Epithelial cell of proximal tubule (primary cell): ENCODE measurements around the gene HOXA9. TPM values are rescaled to one million over a fixed set of nuclear protein-coding genes. Genes with fewer than 3 reads are reported as not detected.

Source experiments
- DNase-seq: peaks from one replicate; pipeline ENCODE4 v3.0.0-alpha.2; 2011; ENCODE audit warnings: low read depth
- H3K4me3 ChIP-seq: 2 replicates; pipeline ENCODE4 v1.5.1; 2011; ENCODE audit warnings: low read depth, mild to moderate bottlenecking, low read length
- total RNA-seq: library from RNA; depleted of rRNA; stranded (reverse); fragments of >200 nt; gene quantifications from 2 replicates; pipeline ENCODE4 v1.2.3, GENCODE V29; 2015
- TF ChIP-seq, protein P1 (sequence below): conservative IDR thresholded peaks from 2 replicates; pipeline ENCODE4 v1.5.1; 2012; ENCODE audit warnings: low read depth, mild to moderate bottlenecking, low read length

The HOXA9 gene
- total RNA-seq, 1 donor from 2014 or later = 104 TPM

DNA sequence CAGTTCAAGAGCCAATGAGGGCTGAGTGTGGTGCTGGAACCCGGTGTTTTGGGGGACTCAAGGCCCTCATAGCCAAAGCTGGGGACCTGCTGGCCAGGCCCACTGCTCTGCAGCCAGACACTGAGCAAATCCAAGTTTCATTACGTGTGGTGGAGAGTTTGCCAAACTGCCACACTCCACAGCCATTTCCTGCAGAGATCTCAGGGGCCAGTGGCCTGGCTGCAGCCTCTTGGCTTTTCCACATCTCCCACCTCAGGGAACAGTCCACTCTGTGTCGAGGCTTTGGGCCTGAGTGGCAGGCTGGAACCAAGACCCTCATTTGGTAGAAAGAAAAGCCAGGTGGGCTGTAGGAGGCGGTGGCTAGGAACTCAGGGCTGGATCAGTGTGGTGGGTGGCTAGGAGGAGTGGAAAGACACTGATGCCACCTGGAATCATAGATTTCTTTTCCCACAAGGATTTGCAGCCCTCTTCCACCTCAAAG, 16.5 kb upstream of the HOXA9 start:
- DNase-seq = no peak
- TF ChIP-seq, protein P1, sequence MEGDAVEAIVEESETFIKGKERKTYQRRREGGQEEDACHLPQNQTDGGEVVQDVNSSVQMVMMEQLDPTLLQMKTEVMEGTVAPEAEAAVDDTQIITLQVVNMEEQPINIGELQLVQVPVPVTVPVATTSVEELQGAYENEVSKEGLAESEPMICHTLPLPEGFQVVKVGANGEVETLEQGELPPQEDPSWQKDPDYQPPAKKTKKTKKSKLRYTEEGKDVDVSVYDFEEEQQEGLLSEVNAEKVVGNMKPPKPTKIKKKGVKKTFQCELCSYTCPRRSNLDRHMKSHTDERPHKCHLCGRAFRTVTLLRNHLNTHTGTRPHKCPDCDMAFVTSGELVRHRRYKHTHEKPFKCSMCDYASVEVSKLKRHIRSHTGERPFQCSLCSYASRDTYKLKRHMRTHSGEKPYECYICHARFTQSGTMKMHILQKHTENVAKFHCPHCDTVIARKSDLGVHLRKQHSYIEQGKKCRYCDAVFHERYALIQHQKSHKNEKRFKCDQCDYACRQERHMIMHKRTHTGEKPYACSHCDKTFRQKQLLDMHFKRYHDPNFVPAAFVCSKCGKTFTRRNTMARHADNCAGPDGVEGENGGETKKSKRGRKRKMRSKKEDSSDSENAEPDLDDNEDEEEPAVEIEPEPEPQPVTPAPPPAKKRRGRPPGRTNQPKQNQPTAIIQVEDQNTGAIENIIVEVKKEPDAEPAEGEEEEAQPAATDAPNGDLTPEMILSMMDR = no peak
- no peak overlapping the region for H3K4me3 ChIP-seq

DNA sequence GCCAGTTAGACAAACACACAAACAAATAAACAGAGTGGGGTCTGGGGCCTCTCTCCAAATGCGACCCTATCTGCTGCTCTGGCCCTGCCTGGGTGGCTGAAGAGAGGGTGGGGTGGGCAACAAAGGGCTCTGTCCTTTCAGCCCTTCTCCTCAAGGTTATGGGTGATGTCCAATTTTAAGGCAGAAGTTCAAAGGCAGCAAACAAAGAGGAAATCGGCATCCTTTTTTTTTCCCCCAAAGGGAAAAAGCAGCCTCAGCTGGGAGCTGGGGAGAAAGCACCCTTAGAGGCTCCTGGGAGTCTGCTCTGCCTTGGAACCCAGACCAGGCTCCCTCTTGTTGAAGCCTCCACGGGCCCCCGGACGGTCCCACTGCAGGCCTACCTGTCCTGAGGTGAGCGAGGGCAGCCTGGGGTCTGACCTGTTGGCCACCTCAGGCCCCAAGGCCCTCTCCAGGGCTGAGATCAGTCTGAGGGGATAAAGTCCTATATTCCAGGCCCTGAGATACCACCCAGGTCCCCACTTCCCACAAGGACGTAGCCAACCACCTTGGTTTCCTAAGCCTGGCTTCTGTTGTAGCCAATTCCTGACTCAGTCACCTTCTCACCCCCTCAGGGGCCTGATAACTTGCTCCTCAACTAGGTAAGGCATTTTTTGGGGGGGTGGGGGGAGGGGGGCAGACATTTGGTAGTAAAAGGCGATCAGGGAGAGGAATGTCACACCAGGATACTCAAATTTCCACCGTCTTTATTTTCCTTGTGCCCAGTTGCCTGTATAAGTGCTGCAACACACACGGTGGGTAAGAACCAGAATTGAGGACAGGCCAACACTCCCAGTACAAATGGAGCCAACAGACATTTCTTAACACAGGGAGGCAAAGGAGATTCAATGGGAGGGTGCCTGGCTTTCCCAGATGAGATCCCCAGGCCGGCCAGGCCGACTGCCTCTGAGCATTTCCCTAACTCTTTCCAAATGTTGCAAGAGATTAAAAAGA, 15.4 kb upstream of the HOXA9 start:
- TF ChIP-seq, protein P1 = no peak
- no peak overlapping the region for H3K4me3 ChIP-seq
- no peak for DNase-seq

DNA sequence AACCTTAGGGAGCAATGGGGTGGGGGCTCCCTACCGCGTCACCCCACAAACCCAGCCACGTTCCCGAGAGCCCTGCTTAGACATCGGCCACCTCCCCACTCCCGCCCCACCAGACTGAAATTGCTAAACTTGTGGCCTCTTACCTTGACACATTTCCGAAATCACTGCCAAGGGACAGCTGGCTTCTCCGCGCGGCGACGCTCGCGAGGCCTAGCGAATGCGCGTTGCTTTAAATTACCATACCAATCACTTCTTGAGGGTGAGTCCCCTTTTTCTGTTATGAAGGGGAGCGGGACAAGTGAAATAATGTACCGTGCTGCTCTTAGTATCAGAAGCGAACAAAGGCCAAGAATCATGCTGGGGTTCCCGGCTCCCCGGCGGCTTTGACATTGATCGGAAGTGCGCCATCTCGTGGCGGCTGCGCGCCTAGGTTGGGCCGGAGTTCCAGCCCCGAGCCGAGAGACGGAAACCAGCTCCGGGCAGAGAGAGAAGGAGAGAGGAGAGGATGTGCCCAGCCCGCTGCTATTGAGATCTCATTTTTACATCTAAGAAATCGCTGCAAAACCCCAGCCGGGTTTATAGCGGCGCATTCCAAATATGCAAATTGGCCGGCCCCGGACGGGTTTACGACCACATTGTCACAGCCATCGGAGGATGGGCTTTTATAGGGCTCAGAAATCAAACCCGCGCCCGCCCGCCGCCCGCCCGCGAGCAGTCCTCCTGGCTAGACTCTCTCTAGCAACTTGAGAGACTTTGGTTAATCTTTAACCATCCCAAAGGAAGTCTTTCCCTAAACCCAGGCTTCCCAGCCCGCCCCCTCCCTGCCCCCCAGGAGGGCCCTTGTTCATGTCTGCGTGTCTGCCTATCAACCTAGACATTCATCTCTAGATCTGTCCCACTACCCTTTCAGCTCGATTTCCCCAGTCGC, 14.4 kb upstream of the HOXA9 start:
- TF ChIP-seq, protein P1 = peak; percentile 89
- peak overlapping the region; percentile 64 for H3K4me3 ChIP-seq
- no peak for DNase-seq

DNA sequence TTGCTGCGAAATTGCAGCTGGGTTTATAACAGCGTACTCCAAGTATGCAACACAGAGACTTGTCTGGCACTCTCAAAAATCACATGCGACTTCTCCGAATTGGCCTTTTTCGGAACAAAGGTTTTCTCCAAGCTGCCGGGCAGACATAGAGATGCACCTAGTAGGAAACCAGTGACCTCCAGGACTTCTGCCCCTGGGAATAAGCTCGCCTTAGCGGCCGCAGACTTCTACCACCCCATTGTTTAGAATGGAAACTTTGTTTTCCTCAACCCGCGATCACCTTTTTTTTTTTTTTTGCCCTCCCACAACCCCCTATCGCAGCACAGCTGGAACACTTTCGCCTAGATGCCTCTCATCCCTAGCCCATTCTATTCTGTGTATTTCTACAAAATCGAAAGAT, 13.7 kb upstream of the HOXA9 start:
- peak overlapping the region; percentile 64 for H3K4me3 ChIP-seq
- DNase-seq = no peak
- TF ChIP-seq, protein P1 = no peak

DNA sequence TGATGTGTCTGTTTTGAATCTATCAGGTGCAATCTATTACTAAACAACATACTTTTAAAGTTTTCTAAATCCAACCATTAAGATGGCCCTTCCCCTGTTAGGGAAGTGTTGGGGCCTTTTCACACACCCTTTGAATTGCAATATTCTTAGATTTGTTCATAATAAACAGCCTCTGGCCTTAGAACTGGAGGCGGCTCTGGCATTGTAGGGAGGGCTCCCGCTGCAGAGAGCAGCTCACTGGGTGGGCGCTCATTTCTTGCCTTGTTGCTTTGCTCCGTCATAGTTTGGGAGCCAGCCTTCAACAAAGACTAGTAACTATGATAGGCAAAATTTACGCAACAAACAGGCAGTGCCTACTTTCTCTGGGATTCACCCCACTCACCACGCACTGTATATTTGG, 13.0 kb upstream of the HOXA9 start:
- DNase-seq = no peak
- peak overlapping the region; percentile 64 for H3K4me3 ChIP-seq
- TF ChIP-seq, protein P1 = no peak

DNA sequence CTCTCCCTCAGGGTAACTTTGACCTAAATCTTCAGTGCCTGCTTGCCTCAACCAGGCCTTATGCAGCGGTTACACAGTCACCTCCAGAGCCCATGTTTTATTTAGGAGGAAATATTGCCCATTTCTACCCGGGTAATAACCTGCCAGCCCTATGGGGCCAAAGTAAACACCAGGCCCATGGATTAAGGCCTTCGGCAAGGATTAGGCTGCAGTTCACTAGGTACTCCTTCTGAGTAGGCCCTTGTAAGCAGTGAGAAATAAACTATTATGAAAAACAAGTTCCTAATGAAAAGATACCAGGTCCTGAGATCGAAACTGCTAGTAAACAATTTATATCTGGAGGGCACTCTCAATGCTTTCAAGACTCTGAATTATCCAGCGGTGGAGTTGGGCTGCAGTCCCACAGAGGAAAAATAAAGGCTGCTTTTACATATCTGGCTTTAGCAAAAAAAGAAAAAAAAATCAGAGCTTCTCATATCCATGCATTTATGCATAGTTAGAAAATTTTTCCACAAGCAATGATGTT, 12.5 kb upstream of the HOXA9 start:
- TF ChIP-seq, protein P1 = no peak
- peak overlapping the region; percentile 64 for H3K4me3 ChIP-seq
- DNase-seq = no peak
